Ishikawa (cell line): ENCODE results near the gene MMP17.

Experiments used
- EP300 ChIP-seq: IDR thresholded peaks from 2 replicates; pipeline ENCODE4 v1.6.1; 2012; ENCODE audit warnings: borderline replicate concordance
- MAX ChIP-seq: IDR thresholded peaks from 2 replicates; pipeline ENCODE4 v1.6.1; 2012
- NFIC ChIP-seq: IDR thresholded peaks from 2 replicates; pipeline ENCODE4 v1.6.1; 2012
- REST ChIP-seq: IDR thresholded peaks from 2 replicates; pipeline ENCODE4 v1.6.1; 2012; ENCODE audit warnings: low read depth, mild to moderate bottlenecking
- TEAD4 ChIP-seq: IDR thresholded peaks from 2 replicates; pipeline ENCODE4 v1.6.1; 2012

- TF ChIP-seq EP300 = no peak
- no peak for TF ChIP-seq REST
- no peak for TF ChIP-seq MAX
- no peak for TF ChIP-seq TEAD4
- TF ChIP-seq NFIC = no peak
Observed at GRCh38 chr12:131836193-131836592, 8.0 kb downstream of the MMP17 start.
